Stimulated activated CD4-positive, alpha-beta T cell treated with anti-CD3 and anti-CD28 coated beads, Interleukin-12 subunit alpha, Interleukin-12 subunit beta, amount 100 ng/mL, for 48 hours (primary cell): Measurements from ENCODE around the gene ZBP1.
"Not testable (repeated sequence)": the region's sequence is repeated elsewhere in the genome, so short reads cannot be mapped to it uniquely, and the experiment has no call there.

Source experiments
- DNase-seq, 3 donors: peaks; one replicate each; pipeline ENCODE4 v3.0.0-alpha.2; 2020; ENCODE audit warnings: low read depth in 2 of 3, low spot score in 1 of 3

The ZBP1 gene

GRCh38 chr20:57647933-57648785, 27.9 kb upstream of the ZBP1 start:
- no peak for DNase-seq

GRCh38 chr20:57647006-57647932, 27.0 kb upstream of the ZBP1 start:
- DNase-seq, result no peak

- no peak for DNase-seq
Measured at GRCh38 chr20:57638895-57639236, 18.6 kb upstream of the ZBP1 start.

- no peak for DNase-seq
Measured at GRCh38 chr20:57638173-57638894, 18.1 kb upstream of the ZBP1 start.

GRCh38 chr20:57633945-57634491, 13.8 kb upstream of the ZBP1 start:
- DNase-seq, result no peak

- DNase-seq, result no peak
Measured at GRCh38 chr20:57632286-57632685, 12.1 kb upstream of the ZBP1 start.

GRCh38 chr20:57630061-57630460, 9.8 kb upstream of the ZBP1 start:
- no peak for DNase-seq

GRCh38 chr20:57629491-57629901, 9.3 kb upstream of the ZBP1 start:
- DNase-seq, result not testable (repeated sequence)

GRCh38 chr20:57628962-57629308, 8.7 kb upstream of the ZBP1 start:
- not testable (repeated sequence) for DNase-seq

- DNase-seq, result no peak
Measured at GRCh38 chr20:57628047-57628961, 8.1 kb upstream of the ZBP1 start.

GRCh38 chr20:57627339-57627738, 7.1 kb upstream of the ZBP1 start:
- no peak for DNase-seq

GRCh38 chr20:57625978-57626377, 5.8 kb upstream of the ZBP1 start:
- DNase-seq, result no peak

GRCh38 chr20:57625181-57625958, 5.1 kb upstream of the ZBP1 start:
- no peak for DNase-seq

- no peak for DNase-seq
Measured at GRCh38 chr20:57624124-57624523, 3.9 kb upstream of the ZBP1 start.

GRCh38 chr20:57622579-57623381, 2.6 kb upstream of the ZBP1 start:
- DNase-seq, result peak; percentile 51 to 65 (median 59)

- DNase-seq, result no peak
Measured at GRCh38 chr20:57622201-57622570, 2.0 kb upstream of the ZBP1 start.

- DNase-seq, result no peak
Measured at GRCh38 chr20:57621421-57622200, 1.4 kb upstream of the ZBP1 start.

GRCh38 chr20:57620999-57621398, 773 bp upstream of the ZBP1 start:
- DNase-seq, result no peak
